Transverse colon (tissue), 4 donors: Measurements from ENCODE around the gene RNF214.

Source experiments
- CTCF ChIP-seq, 5 experiments: fragments of 200-600 bp in 3 of 5; fragments of 450-650 bp in 2 of 5; sonication (generic) in 3 of 5; IDR thresholded peaks; 1 replicate in 2 of 5; 2 replicates in 3 of 5; pipeline ENCODE4 v1.5.1; 2016 to 2017; ENCODE audit warnings: antibody characterized with exemption in 5 of 5, inconsistent platforms in 3 of 5, mild to moderate bottlenecking in 2 of 5, moderate library complexity in 1 of 5
- POLR2A ChIP-seq: fragments of 450-650 bp; IDR thresholded peaks from one replicate; pipeline ENCODE4 v1.6.1; 2016; ENCODE audit warnings: antibody characterized with exemption, mild to moderate bottlenecking, moderate library complexity
- POLR2AphosphoS5 ChIP-seq, 3 donors: sonication (generic); formaldehyde crosslinking; IDR thresholded peaks; one replicate each; pipeline ENCODE4 v1.6.1; 2016; ENCODE audit warnings: antibody characterized with exemption in 3 of 3

- TF ChIP-seq CTCF (IDR thresholded peaks at IDR 0.05) (no peak), POLR2AphosphoS5 (IDR thresholded peaks at IDR 0.05) (no peak), POLR2A (no peak)
These were observed 64.4 kb downstream of the RNF214 start for GRCh38 chr11:117296881-117297280.
